ENCODE data around the gene LCMT2.
"Not testable (repeated sequence)": the region's sequence is repeated elsewhere in the genome, so short reads cannot be mapped to it uniquely, and the experiment has no call there.

LCMT2 gene

GRCh38 chr15:43316016-43316970 is 14.1 kb downstream of the LCMT2 start:
- DNase-seq: no peak

- no peak for DNase-seq
These were observed 16.2 kb downstream of the LCMT2 start for GRCh38 chr15:43314171-43314570.

- no peak for DNase-seq
These were observed 18.0 kb downstream of the LCMT2 start for GRCh38 chr15:43312378-43312777.

- no peak for DNase-seq
These were observed 28.1 kb downstream of the LCMT2 start, which contains the start of gene TGM7 for GRCh38 chr15:43302205-43302817. TSS of gene TGM7 (minus strand) at chr15:43302255.

GRCh38 chr15:43299884-43300283 is 30.5 kb downstream of the LCMT2 start:
- DNase-seq: no peak

- DNase-seq: no peak
These were observed 31.0 kb downstream of the LCMT2 start for GRCh38 chr15:43299411-43299810.

GRCh38 chr15:43294091-43294706 is 36.2 kb downstream of the LCMT2 start:
- DNase-seq: no peak

- no peak for DNase-seq
These were observed 36.9 kb downstream of the LCMT2 start for GRCh38 chr15:43293432-43293831.

- DNase-seq: no peak
These were observed 37.8 kb downstream of the LCMT2 start for GRCh38 chr15:43292375-43293078.

- not testable (repeated sequence) for DNase-seq
These were observed 40.7 kb downstream of the LCMT2 start for GRCh38 chr15:43289656-43290055.

GRCh38 chr15:43287254-43287653 is 43.1 kb downstream of the LCMT2 start:
- DNase-seq: no peak

- DNase-seq: no peak
These were observed 44.3 kb downstream of the LCMT2 start for GRCh38 chr15:43286074-43286473.

- peak; percentile 61 for DNase-seq
These were observed 44.8 kb downstream of the LCMT2 start for GRCh38 chr15:43285609-43286037.

- no peak for DNase-seq
These were observed 46.8 kb downstream of the LCMT2 start for GRCh38 chr15:43283526-43283925.

- DNase-seq: no peak
These were observed 48.3 kb downstream of the LCMT2 start for GRCh38 chr15:43281926-43282602.

GRCh38 chr15:43280996-43281395 is 49.4 kb downstream of the LCMT2 start:
- no peak for DNase-seq

- no peak for DNase-seq
These were observed 50.9 kb downstream of the LCMT2 start for GRCh38 chr15:43279496-43279895.

GRCh38 chr15:43278869-43279268 is 51.5 kb downstream of the LCMT2 start:
- no peak for DNase-seq

GRCh38 chr15:43277901-43278300 is 52.5 kb downstream of the LCMT2 start:
- no peak for DNase-seq

GRCh38 chr15:43277231-43277823 is 53.0 kb downstream of the LCMT2 start:
- no peak for DNase-seq

GRCh38 chr15:43276563-43277200 is 53.7 kb downstream of the LCMT2 start:
- DNase-seq: no peak

Data from NCI-H2171 treated with DMSO at 0.1 percent for 48 hours (cell line).